Measurements from ENCODE around the gene BAD.

GRCh38 chr11:64248578-64248977 lies 35.9 kb downstream of the BAD start:
- TF ChIP-seq POLR2A (IDR thresholded peaks at IDR 0.05) (no peak), CTCF (IDR thresholded peaks at IDR 0.05) (no peak)

All from ovary (tissue), 3 donors.